Measurements from ENCODE around the gene ATP11A. TPM values are rescaled to one million over a fixed set of nuclear protein-coding genes. Genes with fewer than 3 reads are reported as not detected.

ATP11A gene
- total and polyA plus RNA-seq, 9 of the 15 experiments (the other 6 are each of a cell fraction or from before 2014, with no cell fraction given): 0.38 to 34.2 (median 4.2) TPM

- TF ChIP-seq ZNF695 (CRISPR knock-in tag; IDR thresholded peaks at IDR 0.05) (no peak), CBFA2T3 (IDR thresholded peaks at IDR 0.05) (no peak), FOXP4 (CRISPR knock-in tag; IDR thresholded peaks at IDR 0.05; ENCODE audit: borderline replicate concordance) (no peak), SMARCA5 (IDR thresholded peaks at IDR 0.05) (no peak), ZNF431 (CRISPR knock-in tag; IDR thresholded peaks at IDR 0.05) (no peak), TCF7L2 (IDR thresholded peaks at IDR 0.05; ENCODE audit: low read depth, low read length) (no peak), ZNF282 (CRISPR knock-in tag; IDR thresholded peaks at IDR 0.05) (no peak), GTF2B (IDR thresholded peaks at IDR 0.05; ENCODE audit: extremely low read depth, insufficient read length) (no peak), ZNF444 (CRISPR knock-in tag; IDR thresholded peaks at IDR 0.05) (no peak), MIER1 (IDR thresholded peaks at IDR 0.05; ENCODE audit: low read depth) (no peak), ELF4 (CRISPR knock-in tag; IDR thresholded peaks at IDR 0.05) (no peak), ESRRB (CRISPR knock-in tag; IDR thresholded peaks at IDR 0.05; ENCODE audit: borderline replicate concordance) (no peak), SIRT6 (IDR thresholded peaks at IDR 0.05; ENCODE audit: low read depth, low read length) (no peak), ZNF584 (CRISPR knock-in tag; IDR thresholded peaks at IDR 0.05; ENCODE audit: low read depth) (no peak), CHD1 (IDR thresholded peaks at IDR 0.05; ENCODE audit: low read length) (no peak), ZNF561 (CRISPR knock-in tag; conservative IDR thresholded peaks at IDR 0.05) (no peak), ZSCAN29 (IDR thresholded peaks at IDR 0.05) (no peak), SMAD2 (IDR thresholded peaks at IDR 0.05; ENCODE audit: low read depth, low read length) (no peak), SETDB1 (IDR thresholded peaks at IDR 0.05; ENCODE audit: low read length) (no peak), MTA2 (IDR thresholded peaks at IDR 0.05; ENCODE audit: low read depth) (peak; percentile 85), SMAD4 (CRISPR knock-in tag; conservative IDR thresholded peaks at IDR 0.05) (0 out of 2 replicates have a peak, but pooled peaks have one; percentile 43), SNAPC5 (CRISPR knock-in tag; IDR thresholded peaks at IDR 0.05) (no peak), SMARCC2 (IDR thresholded peaks at IDR 0.05; ENCODE audit: low read depth) (no peak)
Observed at GRCh38 chr13:112689303-112690245, at the start of gene ATP11A (continued).
